HCT116 (cell line): ENCODE data around the gene FBXL16. TPM values are rescaled to one million over a fixed set of nuclear protein-coding genes. Genes with fewer than 3 reads are reported as not detected.

ENCODE experiments used
- ATAC-seq: fragments of 200-7000 bp; cut with Tn5 transposase; 2 replicates; pipeline ENCODE4 v1.9.1; 2020; ENCODE audit warnings: mild to moderate bottlenecking, moderate library complexity
- BruUV-seq: library from RNA; stranded (reverse); fragments of 400-500 nt; replicated peaks from 2 replicates; lab custom pipeline; 2021; lab: Mats Ljungman, UMichigan
- CTCF ChIA-PET: fragments of 300-600 bp; sonication (Branson Sonifier 250); formaldehyde crosslinking; loops from one replicate; lab custom pipeline; 2021; ENCODE audit warnings: antibody characterized with exemption; lab: Charles Lee
- POLR2A ChIA-PET: fragments of 300-600, 350-600 bp; sonication (Branson Sonifier 250); formaldehyde crosslinking; loops from one replicate; lab custom pipeline; 2021; ENCODE audit warnings: antibody characterized with exemption; lab: Charles Lee
- RAD21 ChIA-PET, 2 experiments: fragments of 300-600 bp; sonication (Branson Sonifier 250); formaldehyde crosslinking; loops; one replicate each; lab custom pipeline; 2023; ENCODE audit warnings: low total read pairs in 2 of 2; ENCODE audit not compliant: uncharacterized antibody in 2 of 2, unreplicated experiment in 2 of 2, low non-redundant PET in 1 of 2; lab: Charles Lee
- DNase-seq: peaks from one replicate; pipeline ENCODE4 v3.0.0-alpha.2; 2010; ENCODE audit warnings: low read depth, low spot score
- H2AFZ ChIP-seq: fragments of 200-600 bp; shearing (Covaris generic), sonication (generic); 2 replicates; pipeline ENCODE4 v1.6.1; 2017; ENCODE audit warnings: low read depth, mixed run types, mixed read lengths, antibody characterized with exemption, low read length; ENCODE audit not compliant: poor library complexity, severe bottlenecking
- H3K27ac ChIP-seq: 2 replicates; pipeline ENCODE4 v1.5.1; 2012; ENCODE audit warnings: low read depth, low read length
- H3K27me3 ChIP-seq: fragments of 200-600 bp; sonication (generic); 2 replicates; pipeline ENCODE4 v1.6.1; 2016; ENCODE audit warnings: mixed run types, low read length, mixed read lengths; ENCODE audit not compliant: insufficient read depth
- H3K36me3 ChIP-seq, 2 experiments: fragments of 200-500 bp in 1 of 2; fragments of 200-600 bp in 1 of 2; sonication (Bioruptor generic) in 1 of 2; sonication (generic) in 1 of 2; 2 replicates each; pipeline versions ENCODE4 v1.5.1 to v1.6.1; 2014 to 2016; ENCODE audit warnings: low read length in 2 of 2, inconsistent platforms in 1 of 2, mixed read lengths in 1 of 2, mixed run types in 1 of 2; ENCODE audit not compliant: insufficient read depth in 2 of 2, control insufficient read depth in 1 of 2
- H3K4me1 ChIP-seq, 2 experiments: fragments of 200-600 bp in 1 of 2; sonication (generic) in 1 of 2; 2 replicates each; pipeline versions ENCODE4 v1.5.1 to v1.6.1; 2012 to 2017; ENCODE audit warnings: low read length in 2 of 2, inconsistent platforms in 1 of 2, mild to moderate bottlenecking in 1 of 2, mixed read lengths in 1 of 2, mixed run types in 1 of 2, moderate library complexity in 1 of 2; ENCODE audit not compliant: insufficient read depth in 2 of 2, control insufficient read depth in 1 of 2
- H3K4me2 ChIP-seq: fragments of 200-600 bp; sonication (generic); 2 replicates; pipeline ENCODE4 v1.6.1; 2017; ENCODE audit warnings: mixed run types, low read length, mixed read lengths
- H3K4me3 ChIP-seq, 2 experiments: fragments of 200-600 bp in 1 of 2; sonication (generic) in 1 of 2; replicated peaks in 1 of 2; 2 replicates each; pipeline ENCODE4 v1.5.1; 2011 to 2016; ENCODE audit warnings: low read length in 2 of 2, control low read depth in 1 of 2, low read depth in 1 of 2, mild to moderate bottlenecking in 1 of 2, mixed read lengths in 1 of 2, mixed run types in 1 of 2
- H3K79me2 ChIP-seq: fragments of 200-600 bp; sonication (generic); 2 replicates; pipeline ENCODE4 v1.6.1; 2017; ENCODE audit warnings: mild to moderate bottlenecking, mixed run types, low read length, moderate library complexity, mixed read lengths; ENCODE audit not compliant: insufficient read depth
- H3K9ac ChIP-seq: fragments of 200-600 bp; sonication (generic); 2 replicates; pipeline ENCODE4 v1.6.1; 2016; ENCODE audit warnings: low read length, mixed read lengths
- H3K9me2 ChIP-seq: fragments of 200-600 bp; sonication (generic), shearing (Covaris generic); 2 replicates; pipeline ENCODE4 v1.6.1; 2017; ENCODE audit warnings: mixed run types, mild to moderate bottlenecking, moderate library complexity; ENCODE audit not compliant: insufficient read depth
- H3K9me3 ChIP-seq, 2 experiments: fragments of 200-500 bp in 1 of 2; fragments of 200-600 bp in 1 of 2; sonication (Bioruptor generic) in 1 of 2; sonication (generic) in 1 of 2; 2 replicates each; pipeline ENCODE4 v1.6.1; 2014 to 2017; ENCODE audit warnings: low read length in 2 of 2, mixed read lengths in 2 of 2, inconsistent platforms in 1 of 2, low read depth in 1 of 2, mild to moderate bottlenecking in 1 of 2, mixed run types in 1 of 2, moderate library complexity in 1 of 2; ENCODE audit not compliant: control insufficient read depth in 1 of 2, insufficient read depth in 1 of 2
- H4K20me1 ChIP-seq: fragments of 200-600 bp; sonication (generic), shearing (Covaris generic); 2 replicates; pipeline ENCODE4 v1.6.1; 2017; ENCODE audit warnings: mixed run types, mild to moderate bottlenecking, moderate library complexity; ENCODE audit not compliant: insufficient read depth
- CBX3 ChIP-seq: IDR thresholded peaks from 2 replicates; pipeline ENCODE4 v1.6.1; 2012; ENCODE audit warnings: low read depth
- CEBPB ChIP-seq: IDR thresholded peaks from 2 replicates; pipeline ENCODE4 v1.6.1; 2012; ENCODE audit warnings: low read depth
- ELF1 ChIP-seq: IDR thresholded peaks from 2 replicates; pipeline ENCODE4 v1.6.1; 2012; ENCODE audit warnings: low read depth, borderline replicate concordance
- POLR2A ChIP-seq: IDR thresholded peaks from 2 replicates; pipeline ENCODE4 v1.7.0; 2011; ENCODE audit warnings: borderline replicate concordance; ENCODE audit not compliant: insufficient read depth, insufficient read length; ENCODE audit errors: extremely low read depth
- POLR2AphosphoS5 ChIP-seq: IDR thresholded peaks from 2 replicates; pipeline ENCODE4 v1.6.1; 2011; ENCODE audit warnings: mild to moderate bottlenecking, low read depth, low read length, moderate library complexity
- RAD21 ChIP-seq: IDR thresholded peaks from 2 replicates; pipeline ENCODE4 v1.6.1; 2012; ENCODE audit warnings: low read depth, mild to moderate bottlenecking
- SIN3A ChIP-seq: IDR thresholded peaks from 2 replicates; pipeline ENCODE4 v1.6.1; 2012; ENCODE audit warnings: low read depth
- SRF ChIP-seq: IDR thresholded peaks from 2 replicates; pipeline ENCODE4 v1.6.1; 2012; ENCODE audit warnings: low read depth
- YY1 ChIP-seq: IDR thresholded peaks from 2 replicates; pipeline ENCODE4 v1.6.1; 2011; ENCODE audit warnings: low read length, low read depth, moderate library complexity, mild to moderate bottlenecking; ENCODE audit not compliant: insufficient replicate concordance; ENCODE audit errors: extremely low read depth
- ZNF274 ChIP-seq: fragments of 200-500 bp; sonication (Bioruptor generic); IDR thresholded peaks from 2 replicates; pipeline ENCODE4 v1.6.1; 2014; ENCODE audit warnings: mild to moderate bottlenecking, low read depth, low read length, inconsistent platforms
- intact Hi-C: fragments of 100-400 bp; cut with micrococcal nuclease; formaldehyde crosslinking; loops from 2 replicates; pipeline ENCODE4 v1.10.0; 2022
- total RNA-seq: library from RNA; stranded (reverse); gene quantifications from one replicate; pipeline ENCODE4 v1.2.1, GENCODE V29; 2021; ENCODE audit not compliant: unreplicated experiment
- TF ChIP-seq, protein P1 (sequence below): IDR thresholded peaks from 2 replicates; pipeline ENCODE4 v1.6.1; 2011; ENCODE audit warnings: mild to moderate bottlenecking, low read length, moderate library complexity; ENCODE audit not compliant: insufficient replicate concordance; ENCODE audit errors: extremely low read depth
- TF ChIP-seq, protein P2 (sequence below): IDR thresholded peaks from 2 replicates; pipeline ENCODE4 v1.6.1; 2012; ENCODE audit warnings: low read depth

FBXL16 gene
- total RNA-seq, 1 experiment from 2014 or later, result 49.7 TPM

DNA sequence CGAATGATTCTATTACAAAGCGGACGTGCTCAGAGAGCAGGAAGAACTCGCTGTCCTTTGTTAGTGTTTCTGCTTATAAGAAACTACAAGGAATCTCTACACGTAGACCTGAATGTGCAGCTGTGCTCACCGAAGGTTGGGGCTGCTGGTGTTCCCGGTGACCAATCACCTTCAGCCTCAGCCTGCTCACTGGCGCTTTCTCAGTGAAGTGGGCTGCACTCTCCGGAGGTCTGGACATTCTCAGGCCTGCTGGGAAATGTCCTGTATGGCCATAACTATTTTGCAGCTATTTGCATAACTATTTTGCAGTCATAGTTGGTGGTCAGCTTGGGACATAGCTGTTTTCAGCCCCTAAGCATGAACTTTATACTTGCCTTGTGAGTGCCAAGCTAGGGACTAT is 44.9 kb upstream of the FBXL16 start:
- no peaks in the 10 kb centered on the region for H3K9me2 ChIP-seq

DNA sequence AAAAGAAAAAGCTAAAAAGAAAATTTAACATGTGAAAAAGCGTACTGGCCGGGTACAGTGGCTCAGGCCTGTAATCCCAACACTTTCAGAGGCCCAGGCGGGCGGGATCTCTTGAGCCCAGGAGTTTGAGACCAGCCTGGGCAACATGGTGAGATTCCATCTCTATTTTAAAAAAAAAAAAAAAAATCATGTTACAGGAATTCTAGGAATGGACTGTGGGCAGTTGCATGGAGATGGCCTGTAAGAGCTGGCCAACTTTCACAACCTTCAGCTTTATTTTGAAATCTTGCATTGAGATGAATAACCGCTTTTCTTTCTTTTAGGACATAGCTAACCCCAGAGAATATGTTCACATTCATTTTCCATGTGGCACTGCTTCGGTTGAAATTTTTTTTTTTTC is 43.4 kb upstream of the FBXL16 start:
- H3K36me3 ChIP-seq, result no peaks in the 10 kb centered on the region
- ChIA-PET RAD21 (no interaction called here), POLR2A (interaction anchor here (0.7 kb wide), 1 partner anchor 37 kb away, joined by 3 read pairs; no protein-coding TSS in a partner anchor), CTCF (interaction anchor here (1.0 to 1.6 kb wide), 4 partner anchors 11 to 37 kb away, joined by 3 to 8 read pairs (median 4); partner anchors contain the start of gene MSLN)
- intact Hi-C loops, result no loop called here
- H3K9ac ChIP-seq, result no peak overlapping the region
- peaks cover 0 to 11% of the 10 kb centered on the region in 2 experiments; a peak in 2 of 4 replicates for H3K4me1 ChIP-seq
- no TSS peak for BruUV-seq
- no peaks in the 10 kb centered on the region for H3K27me3 ChIP-seq
- H2AFZ ChIP-seq, result no peak overlapping the region
- no peaks in the 10 kb centered on the region for H4K20me1 ChIP-seq
- no peak overlapping the region for H3K4me2 ChIP-seq
- no peaks in the 10 kb centered on the region for H3K79me2 ChIP-seq
- no peak overlapping the region for H3K27ac ChIP-seq
- DNase-seq, result no peak
- H3K9me2 ChIP-seq, result no peaks in the 10 kb centered on the region
- H3K9me3 ChIP-seq, result no peaks in the 10 kb centered on the region
- ATAC-seq, result no peak
- no peak overlapping the region for H3K4me3 ChIP-seq
- TF ChIP-seq SIN3A (no peak), CBX3 (no peak), SRF (no peak), ELF1 (no peak), RAD21 (no peak), POLR2AphosphoS5 (no peak), POLR2A (no peak), CEBPB (no peak), YY1 (no peak)
- TF ChIP-seq, protein P1, sequence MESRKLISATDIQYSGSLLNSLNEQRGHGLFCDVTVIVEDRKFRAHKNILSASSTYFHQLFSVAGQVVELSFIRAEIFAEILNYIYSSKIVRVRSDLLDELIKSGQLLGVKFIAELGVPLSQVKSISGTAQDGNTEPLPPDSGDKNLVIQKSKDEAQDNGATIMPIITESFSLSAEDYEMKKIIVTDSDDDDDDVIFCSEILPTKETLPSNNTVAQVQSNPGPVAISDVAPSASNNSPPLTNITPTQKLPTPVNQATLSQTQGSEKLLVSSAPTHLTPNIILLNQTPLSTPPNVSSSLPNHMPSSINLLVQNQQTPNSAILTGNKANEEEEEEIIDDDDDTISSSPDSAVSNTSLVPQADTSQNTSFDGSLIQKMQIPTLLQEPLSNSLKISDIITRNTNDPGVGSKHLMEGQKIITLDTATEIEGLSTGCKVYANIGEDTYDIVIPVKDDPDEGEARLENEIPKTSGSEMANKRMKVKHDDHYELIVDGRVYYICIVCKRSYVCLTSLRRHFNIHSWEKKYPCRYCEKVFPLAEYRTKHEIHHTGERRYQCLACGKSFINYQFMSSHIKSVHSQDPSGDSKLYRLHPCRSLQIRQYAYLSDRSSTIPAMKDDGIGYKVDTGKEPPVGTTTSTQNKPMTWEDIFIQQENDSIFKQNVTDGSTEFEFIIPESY, result no peak

More for the DNA sequence above, 44.9 kb upstream of the FBXL16 start:
- RAD21 ChIA-PET, result no interaction called here
- Histone ChIP-seq H3K27me3 (no peaks in the 10 kb centered on the region), H3K79me2 (no peaks in the 10 kb centered on the region), H3K4me3 (no peak overlapping the region), H3K9ac (no peak overlapping the region), H3K4me2 (no peak overlapping the region), H3K9me3 (no peaks in the 10 kb centered on the region), H3K27ac (no peak overlapping the region), H3K36me3 (no peaks in the 10 kb centered on the region), H4K20me1 (no peaks in the 10 kb centered on the region), H2AFZ (no peak overlapping the region)
- intact Hi-C loops, result no loop called here
- no peak for ATAC-seq
- TF ChIP-seq, protein P2, sequence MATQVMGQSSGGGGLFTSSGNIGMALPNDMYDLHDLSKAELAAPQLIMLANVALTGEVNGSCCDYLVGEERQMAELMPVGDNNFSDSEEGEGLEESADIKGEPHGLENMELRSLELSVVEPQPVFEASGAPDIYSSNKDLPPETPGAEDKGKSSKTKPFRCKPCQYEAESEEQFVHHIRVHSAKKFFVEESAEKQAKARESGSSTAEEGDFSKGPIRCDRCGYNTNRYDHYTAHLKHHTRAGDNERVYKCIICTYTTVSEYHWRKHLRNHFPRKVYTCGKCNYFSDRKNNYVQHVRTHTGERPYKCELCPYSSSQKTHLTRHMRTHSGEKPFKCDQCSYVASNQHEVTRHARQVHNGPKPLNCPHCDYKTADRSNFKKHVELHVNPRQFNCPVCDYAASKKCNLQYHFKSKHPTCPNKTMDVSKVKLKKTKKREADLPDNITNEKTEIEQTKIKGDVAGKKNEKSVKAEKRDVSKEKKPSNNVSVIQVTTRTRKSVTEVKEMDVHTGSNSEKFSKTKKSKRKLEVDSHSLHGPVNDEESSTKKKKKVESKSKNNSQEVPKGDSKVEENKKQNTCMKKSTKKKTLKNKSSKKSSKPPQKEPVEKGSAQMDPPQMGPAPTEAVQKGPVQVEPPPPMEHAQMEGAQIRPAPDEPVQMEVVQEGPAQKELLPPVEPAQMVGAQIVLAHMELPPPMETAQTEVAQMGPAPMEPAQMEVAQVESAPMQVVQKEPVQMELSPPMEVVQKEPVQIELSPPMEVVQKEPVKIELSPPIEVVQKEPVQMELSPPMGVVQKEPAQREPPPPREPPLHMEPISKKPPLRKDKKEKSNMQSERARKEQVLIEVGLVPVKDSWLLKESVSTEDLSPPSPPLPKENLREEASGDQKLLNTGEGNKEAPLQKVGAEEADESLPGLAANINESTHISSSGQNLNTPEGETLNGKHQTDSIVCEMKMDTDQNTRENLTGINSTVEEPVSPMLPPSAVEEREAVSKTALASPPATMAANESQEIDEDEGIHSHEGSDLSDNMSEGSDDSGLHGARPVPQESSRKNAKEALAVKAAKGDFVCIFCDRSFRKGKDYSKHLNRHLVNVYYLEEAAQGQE, result no peak
- no peak for TF ChIP-seq ZNF274
- TF ChIP-seq, all 23 proteins: peak for 0
- no peak for DNase-seq
- ChIA-PET POLR2A (interaction anchor here (1.1 kb wide), 1 partner anchor 10 kb away, joined by 6 read pairs; the partner anchor contains the start of gene MSLN), CTCF (interaction anchor here (1.3 to 1.5 kb wide), 2 partner anchors 10 to 30 kb away, joined by 7 to 8 read pairs; partner anchors contain the start of gene CIAO3)
- no TSS peak for BruUV-seq
- H3K4me1 ChIP-seq, result peaks cover 5 to 20% of the 10 kb centered on the region in 2 experiments
